NCI-H1694 treated with DMSO at 0.1 percent for 48 hours (cell line): Measurements from ENCODE around the gene GGCT.
"Not testable (repeated sequence)": the region's sequence is repeated elsewhere in the genome, so short reads cannot be mapped to it uniquely, and the experiment has no call there.

Experiments used
- DNase-seq: peaks from one replicate; lab custom pipeline; 2025; lab: John Stamatoyannopoulos, UW

GGCT gene

GRCh38 chr7:30515761-30516160 is 11.1 kb upstream of the GGCT start:
- DNase-seq = no peak

GRCh38 chr7:30514776-30515175 is 10.1 kb upstream of the GGCT start:
- DNase-seq = no peak

- DNase-seq = no peak
These were observed 9.5 kb upstream of the GGCT start for GRCh38 chr7:30514177-30514576.

- DNase-seq = no peak
These were observed 9.1 kb upstream of the GGCT start for GRCh38 chr7:30513762-30514161.

- no peak for DNase-seq
These were observed 7.5 kb upstream of the GGCT start for GRCh38 chr7:30511973-30512662.

GRCh38 chr7:30511494-30511893 is 6.9 kb upstream of the GGCT start:
- DNase-seq = no peak

- peak; percentile 12 for DNase-seq
These were observed 5.8 kb upstream of the GGCT start for GRCh38 chr7:30510124-30511075.

GRCh38 chr7:30509171-30509857 is 4.7 kb upstream of the GGCT start:
- not testable (repeated sequence) for DNase-seq

- DNase-seq = not testable (repeated sequence)
These were observed 2.8 kb upstream of the GGCT start for GRCh38 chr7:30507346-30507900.

- no peak for DNase-seq
These were observed 607 bp upstream of the GGCT start for GRCh38 chr7:30505174-30505697.

- no peak for DNase-seq
These were observed 1.1 kb downstream of the GGCT start for GRCh38 chr7:30503274-30504212.

GRCh38 chr7:30502470-30503251 is 2.0 kb downstream of the GGCT start:
- no peak for DNase-seq

GRCh38 chr7:30501264-30501663 is 3.4 kb downstream of the GGCT start:
- DNase-seq = no peak

- DNase-seq = no peak
These were observed 11.4 kb downstream of the GGCT start for GRCh38 chr7:30493228-30493627.

GRCh38 chr7:30491417-30491816 is 13.2 kb downstream of the GGCT start:
- DNase-seq = no peak

- DNase-seq = no peak
These were observed 17.3 kb downstream of the GGCT start for GRCh38 chr7:30487371-30487770.

- no peak for DNase-seq
These were observed 19.0 kb downstream of the GGCT start for GRCh38 chr7:30485667-30486066.

- DNase-seq = not testable (repeated sequence)
These were observed 23.2 kb downstream of the GGCT start for GRCh38 chr7:30481416-30481815.

GRCh38 chr7:30479202-30480120 is 25.2 kb downstream of the GGCT start:
- no peak for DNase-seq
